HepG2 (cell line): ENCODE results near the gene FAM161A. TPM values are rescaled to one million over a fixed set of nuclear protein-coding genes. Genes with fewer than 3 reads are reported as not detected.

Experiments
- ATAC-seq: fragments of 200-7000 bp; cut with Tn5 transposase; 3 replicates; pipeline ENCODE4 v1.9.1; 2020; ENCODE audit warnings: mild to moderate bottlenecking, moderate library complexity
- BruUV-seq: library from RNA; stranded (reverse); fragments of 400-500 nt; replicated peaks from 2 replicates; lab custom pipeline; 2021; lab: Mats Ljungman, UMichigan
- CTCF ChIA-PET: fragments of 300-600 bp; formaldehyde crosslinking; extraction: SDS; loops from one replicate; lab custom pipeline; 2021; ENCODE audit warnings: low total read pairs, inconsistent platforms, low intra/inter-chr PET ratio; lab: Yijun Ruan, JAX
- POLR2A ChIA-PET: fragments of 350-600 bp; sonication (Branson Sonifier 250); formaldehyde crosslinking; loops from one replicate; lab custom pipeline; 2020; ENCODE audit warnings: antibody characterized with exemption, inconsistent platforms; lab: Yijun Ruan, JAX
- DNase-seq: peaks from one replicate; pipeline ENCODE4 v3.0.0-alpha.2; 2015; ENCODE audit warnings: low spot score
- FAIRE-seq: peaks from 3 replicates; lab custom pipeline; 2011; peaks lifted over from hg19 to GRCh38; lab: Jason Lieb, UNC
- H2AFZ ChIP-seq: one replicate; pipeline ENCODE4 v1.6.1; 2011; ENCODE audit warnings: low read length, inconsistent platforms
- H3K27ac ChIP-seq: fragments of 300-600 bp; 3 replicates; pipeline ENCODE4 v1.8.0; 2011; ENCODE audit warnings: mixed run types, mild to moderate bottlenecking, mixed read lengths, low read length, inconsistent platforms; ENCODE audit not compliant: insufficient read depth; ENCODE audit errors: extremely low read length
- H3K27me3 ChIP-seq, 2 experiments: fragments of 200-600 bp in 1 of 2; 2 replicates in 1 of 2; 3 replicates in 1 of 2; pipeline versions ENCODE4 v1.6.0 to v1.8.0; 2011; ENCODE audit warnings: low read length in 2 of 2, mild to moderate bottlenecking in 2 of 2, moderate library complexity in 2 of 2, inconsistent platforms in 1 of 2; ENCODE audit not compliant: insufficient read depth in 2 of 2, control insufficient read depth in 1 of 2
- H3K36me3 ChIP-seq, 2 experiments: fragments of 200-600 bp in 1 of 2; replicated peaks in 1 of 2; 2 replicates in 1 of 2; 3 replicates in 1 of 2; pipeline versions ENCODE4 v1.5.1 to v1.8.0; 2011; ENCODE audit warnings: low read length in 2 of 2, inconsistent platforms in 1 of 2; ENCODE audit not compliant: insufficient read depth in 2 of 2, control insufficient read depth in 1 of 2
- H3K4me1 ChIP-seq: 2 replicates; pipeline ENCODE4 v1.5.1; 2012; ENCODE audit warnings: low read length, inconsistent platforms; ENCODE audit not compliant: insufficient read depth
- H3K4me2 ChIP-seq: 2 replicates; pipeline ENCODE4 v1.6.0; 2011; ENCODE audit warnings: low read depth, low read length, inconsistent platforms
- H3K4me3 ChIP-seq, 3 experiments: fragments of 200-600 bp in 1 of 3; sonication (generic), shearing (Covaris generic) in 1 of 3; replicated peaks in 1 of 3; 2 replicates each; pipeline ENCODE4 v1.5.1; 2011 to 2016; ENCODE audit warnings: low read length in 3 of 3, inconsistent platforms in 2 of 3, low read depth in 2 of 3, mild to moderate bottlenecking in 2 of 3, control low read depth in 1 of 3, mixed read lengths in 1 of 3; ENCODE audit not compliant: insufficient read depth in 1 of 3
- H3K79me2 ChIP-seq: one replicate; pipeline ENCODE4 v1.6.1; 2011; ENCODE audit warnings: low read length, inconsistent platforms; ENCODE audit not compliant: insufficient read depth
- H3K9ac ChIP-seq: 2 replicates; pipeline ENCODE4 v1.6.0; 2011; ENCODE audit warnings: mild to moderate bottlenecking, low read depth, low read length, inconsistent platforms; ENCODE audit not compliant: insufficient read depth
- H3K9me3 ChIP-seq: 2 replicates; pipeline ENCODE4 v1.5.1; 2012; ENCODE audit warnings: mild to moderate bottlenecking, low read length
- H4K20me1 ChIP-seq: 2 replicates; pipeline ENCODE4 v1.6.0; 2011; ENCODE audit warnings: inconsistent platforms, mild to moderate bottlenecking, low read length, moderate library complexity; ENCODE audit not compliant: insufficient read depth
- ATF4 ChIP-seq, 2 experiments: fragments of 450-650 bp in 1 of 2; sonication (generic) in 1 of 2; formaldehyde crosslinking; IDR thresholded peaks; 2 replicates each; pipeline versions ENCODE4 v1.5.0 to v1.8.0; 2020 to 2022; ENCODE audit warnings: mild to moderate bottlenecking in 1 of 2, missing genetic modification reagents in 1 of 2
- BATF2 ChIP-seq: sonication (generic); formaldehyde crosslinking; IDR thresholded peaks from 2 replicates; pipeline ENCODE4 v1.8.0; 2022; ENCODE audit warnings: mild to moderate bottlenecking, missing genetic modification reagents, moderate library complexity
- CHD2 ChIP-seq: IDR thresholded peaks from 2 replicates; pipeline ENCODE4 v1.6.1; 2011; ENCODE audit warnings: low read depth, low read length, improper control_type of control experiment
- NAIF1 ChIP-seq: sonication (generic); formaldehyde crosslinking; IDR thresholded peaks from 2 replicates; pipeline ENCODE4 v1.5.0; 2020; ENCODE audit warnings: mild to moderate bottlenecking, missing genetic modification reagents, borderline replicate concordance
- PLSCR1 ChIP-seq: sonication (generic); formaldehyde crosslinking; IDR thresholded peaks from 2 replicates; pipeline ENCODE4 v1.5.0; 2020; ENCODE audit warnings: missing genetic modification reagents, mild to moderate bottlenecking, borderline replicate concordance
- PRDM15 ChIP-seq: sonication (generic); formaldehyde crosslinking; IDR thresholded peaks from 2 replicates; pipeline ENCODE4 v1.4.0; 2020; ENCODE audit warnings: missing genetic modification reagents
- RBAK ChIP-seq: sonication (generic); formaldehyde crosslinking; IDR thresholded peaks from 2 replicates; pipeline ENCODE4 v1.5.1; 2020; ENCODE audit warnings: mild to moderate bottlenecking, missing genetic modification reagents
- RBM39 ChIP-seq: fragments of 200-400 bp; formaldehyde crosslinking; IDR thresholded peaks from one replicate; pipeline ENCODE4 v1.6.1; 2018; ENCODE audit warnings: antibody characterized with exemption, mild to moderate bottlenecking, low read depth, low read length; ENCODE audit not compliant: poor library complexity, severe bottlenecking
- TARDBP ChIP-seq: sonication (generic); formaldehyde crosslinking; IDR thresholded peaks from 2 replicates; pipeline ENCODE4 v1.8.0; 2022; ENCODE audit warnings: mild to moderate bottlenecking, missing genetic modification reagents
- ZFP90 ChIP-seq: sonication (generic); formaldehyde crosslinking; IDR thresholded peaks from 2 replicates; pipeline ENCODE4 v1.8.0; 2022; ENCODE audit warnings: missing genetic modification reagents, mild to moderate bottlenecking, inconsistent platforms, borderline replicate concordance
- ZNF224 ChIP-seq: sonication (generic); formaldehyde crosslinking; IDR thresholded peaks from 2 replicates; pipeline ENCODE4 v1.5.0; 2020; ENCODE audit warnings: mild to moderate bottlenecking, missing genetic modification reagents
- WGBS: methylation state at CpG from one replicate; pipeline ENCODE4 v1.1.6; 2017; ENCODE audit warnings: low lambda C conversion rate; 5-methylcytosine and 5-hydroxymethylcytosine counted together
- in situ Hi-C: cut with HindIII; loops from 2 replicates; pipeline ENCODE4 v1.10.0; 2017; ENCODE audit warnings: low pct_unique_long_range_greater_than_20kb; ENCODE audit not compliant: extremely low pct_ligation_motif_present
- intact Hi-C: fragments of 100-400 bp; cut with micrococcal nuclease; formaldehyde crosslinking; loops from one replicate; pipeline ENCODE4 v1.10.0; 2022; ENCODE audit not compliant: unreplicated experiment
- polyA plus RNA-seq, 8 experiments: library from polyadenylated mRNA; depleted of rRNA in 3 of 8; stranded (reverse) in 7 of 8; unstranded in 1 of 8; fragments of >200 nt; fragmentation: Illumina TruSeq in 4 of 8; extraction: Trizol in 4 of 8; gene quantifications; 2 replicates each; pipeline versions ENCODE4 v1.2.1 to v1.2.3, GENCODE V29; 2011 to 2016; ENCODE audit warnings: low read depth in 4 of 8, missing spikeins in 1 of 8, mixed read lengths in 1 of 8; ENCODE audit not compliant: insufficient read depth in 1 of 8
- total RNA-seq, 5 experiments: library from RNA; depleted of rRNA; stranded (reverse); fragments of >200 nt; fragmentation: Illumina TruSeq; extraction: Trizol; gene quantifications; 2 replicates each; pipeline ENCODE4 v1.2.3, GENCODE V29; 2016; ENCODE audit warnings: low read depth in 1 of 5

The FAM161A gene
- total and polyA plus RNA-seq, 2 of the 13 experiments (the other 11 are each of a cell fraction or from before 2014, with no cell fraction given): 2.7 to 3.4 TPM

- ATAC-seq: no peak
- Histone ChIP-seq H3K79me2 (no peaks in the 10 kb centered on the region), H3K4me1 (no peaks in the 10 kb centered on the region), H2AFZ (no peak overlapping the region), H4K20me1 (no peaks in the 10 kb centered on the region), H3K27ac (no peak overlapping the region), H3K4me3 (no peak overlapping the region), H3K4me2 (no peak overlapping the region), H3K9ac (no peak overlapping the region), H3K9me3 (no peaks in the 10 kb centered on the region), H3K36me3 (no peaks in the 10 kb centered on the region), H3K27me3 (no peaks in the 10 kb centered on the region)
- TF ChIP-seq RBM39 (no peak), CHD2 (no peak), RBAK (no peak), ATF4 (CRISPR knock-in tag; IDR thresholded peaks at IDR 0.05) (no peak), TARDBP (CRISPR knock-in tag) (no peak), PLSCR1 (CRISPR knock-in tag) (no peak), BATF2 (CRISPR knock-in tag) (no peak), NAIF1 (no peak), ZFP90 (CRISPR knock-in tag) (no peak), PRDM15 (CRISPR knock-in tag) (no peak), ZNF224 (CRISPR knock-in tag) (no peak)
- ChIA-PET CTCF (no interaction called here), POLR2A (no interaction called here)
- in situ Hi-C loops: no loop called here
- WGBS: 91% methylated on average over 1 of the region's 1 CpG
- intact Hi-C loops: no loop called here
- DNase-seq: no peak
- no peak for FAIRE-seq
- BruUV-seq: no TSS peak
Observed at GRCh38 chr2:61833971-61834370, 19.9 kb downstream of the FAM161A start.
